ENCODE measurements around the gene TNS2. TPM values are rescaled to one million over a fixed set of nuclear protein-coding genes. Genes with fewer than 3 reads are reported as not detected.
"Not testable (repeated sequence)": the region's sequence is repeated elsewhere in the genome, so short reads cannot be mapped to it uniquely, and the experiment has no call there.

The TNS2 gene
- total RNA-seq, 1 donor from 2014 or later = 120 TPM

DNA sequence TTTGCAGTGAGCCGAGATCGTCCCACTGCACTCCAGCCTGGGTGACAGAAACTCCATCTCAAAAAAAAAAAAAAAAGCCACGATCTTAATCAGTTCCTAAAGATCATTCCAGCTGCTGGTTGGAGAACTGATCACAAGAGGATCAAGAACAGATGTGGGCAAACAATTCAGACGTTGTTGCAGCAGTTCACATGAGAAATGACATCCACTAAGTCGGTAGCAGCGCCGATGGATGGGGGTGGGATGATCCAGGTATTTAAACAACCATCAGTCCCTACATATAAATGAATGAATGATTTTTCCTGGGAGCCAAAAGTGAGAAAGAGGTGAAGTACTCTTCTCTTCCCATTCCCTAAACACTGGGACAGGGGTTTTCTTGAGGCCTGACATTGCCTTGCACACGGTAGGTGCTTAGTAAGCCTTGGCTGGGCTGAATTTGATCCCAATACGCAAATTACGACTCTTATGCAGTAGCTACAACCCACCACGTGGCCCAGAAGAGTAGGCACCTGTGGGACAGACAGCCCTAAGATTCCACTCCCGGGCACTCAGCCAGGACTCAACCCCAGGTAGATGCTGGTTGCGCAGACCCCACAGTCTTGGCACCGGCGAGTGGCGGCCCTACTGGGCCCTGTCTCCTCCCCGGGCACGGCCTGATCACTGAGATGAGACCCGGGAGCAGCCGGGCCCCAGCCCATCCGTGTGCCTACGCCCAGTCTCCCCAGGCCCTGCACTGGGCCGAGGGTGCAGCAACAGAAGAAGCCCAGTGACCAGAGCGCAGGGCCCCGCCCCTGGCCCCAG, 28.8 kb downstream of the TNS2 start:
- intact Hi-C loops (cut with micrococcal nuclease) = no loop called here
- no peak for ATAC-seq
- no peak for DNase-seq

DNA sequence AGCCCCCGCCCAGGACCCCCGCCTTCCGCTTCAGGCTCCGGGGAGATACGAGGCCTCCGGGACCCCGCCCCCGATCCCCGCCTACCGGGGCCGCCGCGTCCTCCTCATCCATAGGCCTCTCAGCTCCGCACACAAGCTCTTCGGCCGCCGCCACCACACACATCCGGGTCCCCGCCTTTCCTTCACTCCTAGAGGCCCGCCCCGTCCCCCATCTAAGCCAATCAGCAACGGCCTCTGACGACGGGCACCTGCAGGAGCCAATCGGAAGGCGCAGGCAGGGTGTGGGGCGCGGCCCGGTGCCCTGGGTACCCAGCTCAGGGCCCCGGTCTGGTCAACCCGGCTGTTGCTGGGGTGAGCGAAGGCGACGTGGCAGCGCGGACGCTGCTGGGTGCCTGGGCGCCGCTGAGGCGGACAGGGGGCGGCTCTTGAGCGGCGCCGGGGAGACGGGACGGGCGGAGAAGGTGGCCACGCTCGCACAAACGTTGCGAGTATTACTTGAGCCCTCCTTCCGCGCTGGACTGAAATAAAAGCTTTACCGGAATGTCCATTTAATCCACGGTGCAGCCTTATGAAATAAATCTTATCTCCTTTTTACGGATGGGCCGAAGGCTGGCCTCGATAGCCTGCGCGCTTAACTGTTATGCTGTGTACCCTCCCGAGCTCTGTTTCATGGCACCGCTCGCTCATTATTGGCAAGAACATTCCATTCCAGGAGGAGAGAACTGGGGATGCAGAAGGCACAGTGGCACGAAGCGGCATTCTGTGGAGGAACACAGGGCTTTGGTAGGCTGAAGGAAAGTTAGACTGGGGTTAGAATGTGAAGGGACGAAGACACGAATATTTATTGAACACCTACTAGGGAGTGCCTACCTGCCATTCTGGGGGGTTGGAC, 29.6 kb downstream of the TNS2 start, which contains the start of gene SPRYD3:
TSS of gene SPRYD3 (minus strand) at position 165 of the 892 bp plus-strand sequence. CDS start at position 108, 57 bp downstream.
- intact Hi-C loops (cut with micrococcal nuclease) = no loop called here
- ATAC-seq (peak; percentile 99), DNase-seq (peak; percentile 98)

- intact Hi-C loops (cut with micrococcal nuclease) = no loop called here
Measured at GRCh38 chr12:53082637-53083175, 32.8 kb downstream of the TNS2 start.

DNA sequence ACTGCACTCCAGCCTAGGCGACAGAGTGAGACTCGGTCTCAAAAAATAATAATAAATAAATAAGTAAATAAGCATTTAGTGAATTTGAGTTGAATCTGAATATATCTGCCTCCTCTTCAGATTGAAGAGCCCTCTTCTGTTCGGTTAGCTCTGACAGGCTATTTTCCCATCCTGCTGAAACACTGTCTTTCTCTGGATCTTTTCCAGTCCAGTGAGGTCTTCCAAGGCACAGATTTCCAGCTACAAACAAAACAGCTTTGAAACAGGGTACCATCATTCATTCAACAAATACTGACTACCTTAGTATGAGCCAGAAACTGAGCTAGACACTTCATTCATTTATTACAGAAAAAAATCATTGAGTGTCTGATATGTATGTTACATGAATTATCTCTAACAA, 36.5 kb downstream of the TNS2 start:
- intact Hi-C loops (cut with micrococcal nuclease) = no loop called here

More at GRCh38 chr12:53082637-53083175, 32.8 kb downstream of the TNS2 start:
- DNase-seq (no peak), ATAC-seq (no peak)

DNA sequence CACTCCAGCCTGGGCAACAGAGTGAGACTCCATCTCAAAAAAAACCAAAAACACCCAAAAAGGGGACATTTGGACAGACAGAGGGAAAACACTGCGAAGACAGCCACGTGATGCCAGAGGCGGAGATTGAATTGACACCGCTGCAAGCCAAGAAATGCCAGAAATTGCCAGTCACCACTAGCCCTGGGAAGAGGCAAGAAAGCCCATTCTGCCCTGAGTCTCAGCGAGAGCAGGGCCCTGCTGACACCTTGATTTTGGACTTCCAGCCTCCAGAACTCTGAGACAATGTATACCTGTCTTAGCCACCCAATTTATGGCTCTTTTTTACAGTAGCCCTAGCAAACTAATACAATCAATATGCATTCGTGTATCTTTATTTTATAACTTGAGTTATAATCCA, 40.2 kb downstream of the TNS2 start:
- DNase-seq (no peak), ATAC-seq (no peak)
- intact Hi-C loops (cut with micrococcal nuclease) = no loop called here

More for the DNA sequence above, 36.5 kb downstream of the TNS2 start:
- ATAC-seq = no peak
- no peak for DNase-seq

DNA sequence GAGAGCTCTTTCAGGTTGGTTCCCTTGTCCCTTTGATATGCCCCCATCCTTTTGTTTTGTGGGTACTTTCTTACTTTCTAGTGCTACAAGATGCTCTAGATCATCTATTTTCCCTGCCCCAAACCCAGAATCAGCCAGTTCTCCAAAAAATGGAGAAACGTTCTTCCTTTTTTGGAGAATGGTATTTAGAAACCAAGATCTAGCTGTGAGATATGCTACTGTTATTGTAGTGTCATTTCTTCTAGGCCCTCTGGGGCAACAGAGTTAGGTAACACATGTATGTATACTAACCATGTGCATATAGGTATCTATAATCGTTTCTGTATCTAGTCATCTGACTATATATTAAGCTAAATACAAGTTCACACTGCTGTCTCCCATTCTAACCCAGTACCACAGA, 40.7 kb downstream of the TNS2 start:
- intact Hi-C loops (cut with micrococcal nuclease) = no loop called here
- ATAC-seq = no peak

GRCh38 chr12:53091756-53092155, 41.9 kb downstream of the TNS2 start:
- ATAC-seq (no peak), DNase-seq (no peak)
- intact Hi-C loops (cut with micrococcal nuclease) = no loop called here

More for the DNA sequence above, 40.7 kb downstream of the TNS2 start:
- DNase-seq = no peak

GRCh38 chr12:53093777-53094393, 44.0 kb downstream of the TNS2 start:
- intact Hi-C loops (cut with micrococcal nuclease) = no loop called here

DNA sequence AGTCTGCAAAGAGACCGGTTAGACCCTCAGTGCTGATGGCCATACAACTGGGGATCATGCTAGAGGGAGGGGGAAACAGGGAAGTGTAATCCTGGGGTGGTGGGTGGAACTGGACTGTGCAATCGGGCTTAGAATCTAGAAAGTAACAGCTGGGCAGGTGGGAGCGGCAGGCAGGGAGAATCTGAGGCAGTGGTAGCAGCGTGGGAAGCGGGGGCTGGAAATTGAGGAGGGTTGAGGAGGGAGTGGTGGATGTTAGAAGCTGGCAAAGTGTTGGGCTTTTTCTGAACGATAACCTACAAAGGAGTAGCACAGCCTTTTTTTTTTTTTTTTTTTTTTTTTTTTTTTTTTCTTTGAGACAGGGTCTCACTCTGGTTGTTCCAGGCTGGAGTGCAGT, 44.5 kb downstream of the TNS2 start:
- intact Hi-C loops (cut with micrococcal nuclease) = no loop called here
- no peak for DNase-seq
- ATAC-seq = no peak

More at GRCh38 chr12:53093777-53094393, 44.0 kb downstream of the TNS2 start:
- ATAC-seq = no peak
- DNase-seq = no peak

GRCh38 chr12:53094796-53095595, 45.1 kb downstream of the TNS2 start:
- ATAC-seq; DNase-seq; intact Hi-C loops (cut with micrococcal nuclease): not testable (repeated sequence)

GRCh38 chr12:53095596-53095895, 45.7 kb downstream of the TNS2 start:
- ATAC-seq; DNase-seq; intact Hi-C loops (cut with micrococcal nuclease): not testable (repeated sequence)

GRCh38 chr12:53096089-53096741, 46.4 kb downstream of the TNS2 start:
- intact Hi-C loops (cut with micrococcal nuclease) = no loop called here
- DNase-seq (peak; percentile 84), ATAC-seq (peak; percentile 64)

DNA sequence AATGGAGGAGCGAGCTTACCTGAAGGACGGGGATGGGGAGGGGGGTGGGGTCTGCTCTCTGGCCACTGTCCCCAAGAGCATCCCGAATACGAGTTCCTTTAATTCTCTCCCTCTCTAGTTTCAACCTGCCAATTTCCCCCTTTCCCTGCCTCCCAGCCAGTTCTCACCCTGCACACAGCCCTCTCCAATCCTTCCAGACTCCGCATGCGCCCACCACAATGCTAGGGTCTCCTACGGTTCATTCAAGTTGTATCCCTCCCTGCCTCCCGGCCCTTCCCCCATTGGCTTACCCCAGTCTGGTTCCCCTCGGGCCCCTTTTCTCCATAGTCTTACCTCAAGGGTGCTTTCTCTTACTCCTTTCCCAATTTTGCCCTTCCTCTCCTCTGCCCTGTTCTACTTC, 46.9 kb downstream of the TNS2 start:
- intact Hi-C loops (cut with micrococcal nuclease) = no loop called here
- no peak for ATAC-seq
- DNase-seq = no peak

GRCh38 chr12:53097207-53097563, 47.3 kb downstream of the TNS2 start:
- intact Hi-C loops (cut with micrococcal nuclease) = no loop called here
- ATAC-seq (peak; percentile 55), DNase-seq (no peak)

DNA sequence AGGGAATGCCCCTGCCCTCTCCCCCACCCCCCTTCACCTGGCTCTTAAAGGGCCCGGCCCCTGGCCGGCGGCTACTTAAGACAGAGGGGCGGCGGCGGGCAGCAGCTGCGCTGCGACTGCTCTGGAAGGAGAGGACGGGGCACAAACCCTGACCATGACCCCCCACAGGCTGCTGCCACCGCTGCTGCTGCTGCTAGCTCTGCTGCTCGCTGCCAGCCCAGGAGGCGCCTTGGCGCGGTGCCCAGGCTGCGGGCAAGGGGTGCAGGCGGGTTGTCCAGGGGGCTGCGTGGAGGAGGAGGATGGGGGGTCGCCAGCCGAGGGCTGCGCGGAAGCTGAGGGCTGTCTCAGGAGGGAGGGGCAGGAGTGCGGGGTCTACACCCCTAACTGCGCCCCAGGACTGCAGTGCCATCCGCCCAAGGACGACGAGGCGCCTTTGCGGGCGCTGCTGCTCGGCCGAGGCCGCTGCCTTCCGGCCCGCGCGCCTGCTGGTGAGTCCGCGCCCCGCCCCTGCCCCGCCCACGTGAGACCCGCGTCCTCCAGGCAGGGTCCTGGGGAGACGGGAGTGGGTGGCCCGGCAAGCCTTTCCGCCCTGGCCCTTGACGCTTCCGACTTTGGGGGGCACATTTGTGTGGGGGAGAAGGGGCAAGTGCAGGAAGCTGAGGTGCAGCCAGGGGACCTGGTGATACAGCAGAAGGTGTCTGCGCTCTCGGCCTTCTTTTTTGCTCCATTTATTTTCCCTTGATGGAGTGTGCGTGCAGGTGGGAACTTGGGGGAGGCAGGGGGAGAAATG, 47.9 kb downstream of the TNS2 start, which contains the start of gene IGFBP6:
TSS of gene IGFBP6 (plus strand) at position 104 of the 790 bp plus-strand sequence. CDS start at position 155, 51 bp downstream.
- DNase-seq = peak; percentile 86
- intact Hi-C loops (cut with micrococcal nuclease) = no loop called here
- ATAC-seq = peak; percentile 73

DNA sequence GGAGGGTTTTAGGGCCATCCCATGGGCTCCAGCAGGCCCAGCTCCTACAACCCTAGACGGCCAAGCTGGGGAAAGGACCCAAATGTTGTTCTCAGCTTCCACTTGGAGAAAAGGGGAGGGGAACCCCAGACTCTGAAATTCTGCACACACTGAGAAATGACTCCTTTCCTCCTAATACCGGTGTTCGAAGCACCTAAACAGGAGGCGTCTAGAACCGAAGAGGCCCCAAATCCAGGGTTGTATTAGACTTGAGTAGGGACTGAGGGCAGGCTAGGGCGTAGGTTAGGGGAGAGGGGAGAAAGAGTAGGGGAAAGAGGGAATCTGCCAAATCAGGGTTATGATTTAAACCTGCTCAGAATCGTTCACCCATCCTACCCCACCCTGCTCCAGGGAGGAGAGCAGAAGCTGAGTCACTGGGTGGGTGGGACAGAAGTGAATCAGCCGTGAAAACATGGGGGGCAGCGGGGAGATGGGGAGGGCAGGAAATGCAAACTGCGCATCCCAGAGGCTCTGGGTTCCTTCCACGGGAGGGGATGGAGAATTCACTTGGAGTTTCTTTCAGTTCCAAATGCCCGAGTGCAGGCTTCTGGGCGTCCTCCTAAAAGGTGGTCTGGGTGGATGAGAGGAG, 48.6 kb downstream of the TNS2 start:
- peak; percentile 37 for ATAC-seq
- DNase-seq = no peak
- intact Hi-C loops (cut with micrococcal nuclease) = no loop called here

Measured in left ventricle myocardium superior (tissue), 1 donor.